ENCODE results near the gene CCBE1.
"Not testable (repeated sequence)": the region's sequence is repeated elsewhere in the genome, so short reads cannot be mapped to it uniquely, and the experiment has no call there.

Gene CCBE1

DNA sequence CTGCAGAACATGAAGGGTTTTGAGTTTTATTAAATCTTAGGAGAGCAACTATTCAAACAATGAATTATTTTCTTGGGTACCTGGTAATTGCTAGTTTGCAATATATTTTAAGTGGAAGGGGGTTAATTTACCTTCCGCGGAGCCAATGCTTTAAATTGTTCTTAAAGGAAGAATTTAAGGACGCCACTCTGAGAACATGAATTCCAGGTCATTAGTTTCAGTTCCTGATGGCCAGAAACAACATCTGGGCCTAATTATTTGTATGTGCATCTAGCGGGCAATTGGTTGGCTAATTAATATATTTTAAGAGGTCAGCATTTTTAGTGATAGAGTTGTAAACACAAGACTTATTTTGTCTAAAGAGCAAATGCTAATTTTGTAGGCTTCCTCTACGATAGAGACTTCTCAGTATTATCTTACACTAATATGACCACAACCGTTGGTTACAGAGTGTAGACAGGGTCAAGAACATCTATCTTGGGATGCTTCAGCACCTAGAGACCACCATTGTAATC, 40.8 kb downstream of the CCBE1 start:
- DNase-seq (ENCODE audit: low read depth in 2 of 2), result no peak

DNA sequence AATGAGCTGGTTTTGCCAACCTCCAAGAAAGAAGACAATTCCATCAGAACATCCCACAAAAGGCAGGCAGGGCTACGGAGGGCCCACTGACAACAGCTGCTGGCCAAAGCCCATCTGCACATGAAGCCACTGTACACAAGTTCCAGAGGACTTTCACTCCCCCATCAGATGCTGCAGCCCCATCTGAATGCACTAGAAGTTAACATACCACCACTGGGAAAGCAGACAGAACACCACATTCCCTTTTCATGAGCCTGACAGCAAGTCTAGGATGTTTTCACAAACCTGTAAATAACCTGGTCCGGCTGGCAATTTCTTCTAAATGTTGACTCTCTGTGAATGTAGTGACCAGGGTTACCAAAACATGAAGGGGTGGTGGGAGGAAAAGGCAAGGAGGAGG, 41.5 kb downstream of the CCBE1 start:
- no peak for DNase-seq (ENCODE audit: low read depth in 2 of 2)

DNA sequence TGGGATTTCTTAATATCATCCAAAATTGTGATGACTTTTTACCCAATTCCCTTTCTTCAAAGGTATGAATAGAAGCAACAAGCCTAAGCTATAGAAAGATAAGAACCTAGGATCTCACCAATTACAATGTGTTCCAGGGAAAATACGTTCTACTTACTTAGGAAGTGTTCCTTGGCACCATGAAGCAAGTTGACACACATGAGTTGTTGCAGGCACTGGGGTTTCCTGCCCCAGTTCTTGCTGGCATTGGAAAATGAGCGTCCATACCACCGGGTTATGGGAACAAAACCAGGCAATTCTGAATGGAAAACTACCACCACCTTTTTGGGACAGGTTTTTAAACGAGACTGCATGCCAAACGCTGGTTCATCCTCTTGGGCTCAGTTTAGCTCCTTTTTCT, 46.2 kb downstream of the CCBE1 start:
- DNase-seq (ENCODE audit: low read depth in 2 of 2), result no peak

DNA sequence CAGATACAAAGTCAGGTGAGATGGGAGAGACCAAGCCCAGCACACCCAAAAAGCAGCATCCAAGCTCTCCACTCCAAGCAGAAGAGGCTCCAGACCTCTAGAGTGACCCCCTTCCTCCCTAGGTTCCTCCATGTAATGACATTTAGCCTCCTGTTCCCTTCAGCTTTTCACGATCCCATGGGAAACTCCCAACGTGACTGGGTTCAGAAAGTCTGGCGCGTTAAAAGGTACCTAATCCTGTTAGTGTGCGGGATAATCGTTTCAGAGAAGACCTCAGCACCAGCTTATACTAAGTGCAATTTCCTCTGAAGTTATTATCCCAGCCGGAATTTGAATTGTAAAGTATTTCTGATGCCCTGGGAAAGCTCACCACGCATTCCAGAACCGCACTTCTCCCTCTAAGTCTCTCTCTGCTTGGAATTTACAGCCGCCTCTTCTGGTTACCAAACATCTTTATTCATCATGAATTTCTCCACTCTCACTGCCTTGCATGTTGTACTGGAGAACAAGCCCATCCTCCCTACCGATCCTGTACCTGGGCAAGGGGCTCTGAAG, 46.9 kb downstream of the CCBE1 start:
- no peak for DNase-seq (ENCODE audit: low read depth in 2 of 2)

DNA sequence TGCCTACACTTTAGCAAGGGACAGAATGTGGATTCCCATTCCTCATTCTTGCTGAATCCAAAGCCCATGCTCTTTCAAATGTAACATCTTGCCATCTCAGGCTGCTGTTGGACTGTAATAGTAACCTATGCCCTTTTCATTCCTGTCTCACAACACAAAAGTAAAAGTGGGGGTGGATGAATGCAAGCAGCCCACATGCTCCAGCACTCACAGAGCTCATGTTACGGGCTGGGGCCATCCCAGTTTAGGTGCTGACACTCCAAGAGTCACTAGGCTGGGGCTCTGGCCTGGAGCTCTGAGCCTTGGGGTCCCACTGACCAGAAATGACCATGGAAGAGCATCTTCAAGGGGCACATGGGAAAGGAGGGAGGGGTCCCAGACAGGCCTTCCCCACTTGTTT, 47.6 kb downstream of the CCBE1 start:
- DNase-seq (ENCODE audit: low read depth in 2 of 2), result no peak

DNA sequence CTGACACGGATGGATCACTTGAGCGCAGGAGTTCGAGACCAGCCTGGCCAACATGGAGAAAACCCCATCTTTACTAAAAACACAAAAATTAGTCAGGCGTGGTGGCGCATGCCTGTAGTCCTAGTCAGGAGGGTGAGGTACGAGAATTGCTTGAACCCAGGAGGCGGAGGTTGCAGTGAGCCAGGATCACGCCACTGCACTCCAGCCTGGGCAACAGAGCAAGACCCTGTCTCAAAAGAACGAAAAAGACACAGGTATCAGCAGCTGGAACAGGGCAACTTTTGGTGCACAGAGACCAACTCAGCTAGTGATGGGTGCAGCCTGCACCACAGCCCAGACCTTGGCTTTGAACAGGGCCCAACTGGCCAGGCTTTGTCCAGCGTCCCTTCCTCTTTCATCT, 48.8 kb downstream of the CCBE1 start:
- DNase-seq (ENCODE audit: low read depth in 2 of 2), result not testable (repeated sequence)

DNA sequence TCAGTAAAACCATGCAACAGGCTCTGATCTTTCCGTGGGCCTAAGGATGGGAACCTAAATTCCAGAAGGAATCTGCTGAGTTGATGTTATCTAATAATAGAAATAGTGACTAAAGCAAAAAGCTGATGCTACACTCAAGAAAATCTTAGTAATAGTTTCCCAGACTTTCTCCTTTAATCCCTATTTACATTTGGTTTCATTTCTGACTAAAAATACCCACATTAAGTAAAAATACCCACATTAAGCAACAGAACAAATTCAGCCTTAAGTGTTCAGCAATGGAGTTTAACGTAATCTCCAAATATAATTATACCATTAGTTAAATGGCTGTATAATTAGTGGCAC, 50.3 kb downstream of the CCBE1 start:
- DNase-seq (ENCODE audit: low read depth in 2 of 2), result no peak

DNA sequence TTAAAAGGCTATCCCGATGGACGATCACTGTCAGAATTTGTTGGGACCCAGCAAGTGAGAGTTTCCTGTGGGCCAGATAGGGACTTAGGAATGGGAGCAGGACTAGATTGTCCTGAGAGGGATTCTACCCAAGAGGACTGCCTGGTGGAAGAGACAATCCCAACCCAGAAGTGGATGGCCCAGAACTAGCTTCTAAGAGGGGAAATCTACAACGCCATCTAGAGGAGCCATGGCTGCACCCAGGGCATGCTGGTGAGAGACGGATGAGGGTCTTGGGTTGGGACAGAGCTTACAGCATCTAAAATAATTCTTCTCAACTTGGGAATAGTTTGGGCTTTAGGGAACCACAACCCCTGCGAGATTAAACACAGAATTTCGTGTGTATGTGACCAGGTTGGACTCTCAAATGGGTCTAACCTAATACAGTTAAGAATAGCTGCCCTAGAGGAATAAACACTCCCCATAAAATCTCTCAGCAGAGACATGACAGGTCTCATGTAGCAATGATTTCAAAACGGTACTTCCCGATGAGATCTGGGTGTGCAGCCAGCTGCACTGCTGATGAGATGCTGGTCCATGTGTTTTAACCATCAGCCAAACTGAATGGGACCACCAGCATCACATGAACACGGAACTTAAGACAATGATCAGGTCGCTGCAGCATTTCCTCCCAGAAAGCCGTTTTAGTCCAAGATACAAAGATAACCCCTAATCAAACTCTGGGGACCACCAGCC, 50.8 kb downstream of the CCBE1 start:
- DNase-seq (ENCODE audit: low read depth in 2 of 2), result no peak

DNA sequence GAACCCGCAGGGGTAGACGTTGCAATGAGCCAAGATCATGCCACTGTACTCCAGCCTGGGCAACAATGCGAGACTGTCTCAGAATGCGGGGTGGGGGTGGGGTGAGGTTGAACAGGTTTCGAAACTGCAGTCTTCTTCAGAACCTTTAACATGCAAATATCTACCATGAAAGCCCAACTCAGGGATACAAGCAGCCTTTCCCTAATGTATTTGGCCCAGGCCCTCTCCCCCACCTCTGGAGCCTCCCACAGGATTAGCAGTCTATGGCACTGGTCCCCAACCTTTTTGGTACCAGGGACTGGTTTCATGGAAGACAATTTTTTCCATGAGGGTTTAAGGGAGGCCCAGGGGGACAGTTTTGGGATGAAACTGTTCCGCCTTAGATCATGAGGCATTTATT, 53.5 kb downstream of the CCBE1 start:
- DNase-seq (ENCODE audit: low read depth in 2 of 2), result no peak

DNA sequence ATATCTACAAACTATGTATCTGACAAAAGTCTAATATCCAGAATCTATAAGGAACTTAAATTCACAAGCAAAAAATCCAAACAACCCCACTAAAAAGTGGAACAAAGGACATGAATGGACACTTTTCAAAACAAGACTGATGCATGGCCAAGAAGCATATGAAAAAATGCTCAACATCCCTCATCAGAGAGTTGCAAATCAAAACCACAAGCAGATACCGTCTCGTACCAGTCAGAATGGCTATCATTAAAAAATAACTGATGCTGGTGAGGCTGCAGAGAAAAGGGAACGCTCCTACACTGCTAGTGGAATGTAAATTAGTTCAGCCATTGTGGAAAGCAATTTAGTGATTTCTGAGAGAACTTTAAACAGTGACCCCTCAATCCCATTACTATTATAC, 56.5 kb downstream of the CCBE1 start:
- no peak for DNase-seq (ENCODE audit: low read depth in 2 of 2)

DNA sequence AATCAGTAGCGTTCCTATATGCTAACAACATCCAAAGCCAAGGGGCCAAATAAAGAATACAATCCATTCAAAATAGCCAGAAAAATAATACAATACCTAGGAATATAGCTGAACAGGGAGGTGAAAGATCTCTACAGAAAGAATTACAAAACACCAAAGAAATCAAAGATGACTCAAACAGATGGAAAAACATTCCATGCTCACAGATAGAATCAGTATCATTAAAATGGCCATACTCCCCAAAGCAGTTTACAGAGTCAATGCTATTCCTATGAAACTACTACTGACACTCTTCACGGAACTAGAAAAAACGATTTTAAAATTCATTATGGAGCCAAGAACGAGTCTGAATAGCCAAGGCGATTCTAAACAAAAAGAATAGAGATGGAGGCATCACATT, 57.4 kb downstream of the CCBE1 start:
- DNase-seq (ENCODE audit: low read depth in 2 of 2), result no peak

DNA sequence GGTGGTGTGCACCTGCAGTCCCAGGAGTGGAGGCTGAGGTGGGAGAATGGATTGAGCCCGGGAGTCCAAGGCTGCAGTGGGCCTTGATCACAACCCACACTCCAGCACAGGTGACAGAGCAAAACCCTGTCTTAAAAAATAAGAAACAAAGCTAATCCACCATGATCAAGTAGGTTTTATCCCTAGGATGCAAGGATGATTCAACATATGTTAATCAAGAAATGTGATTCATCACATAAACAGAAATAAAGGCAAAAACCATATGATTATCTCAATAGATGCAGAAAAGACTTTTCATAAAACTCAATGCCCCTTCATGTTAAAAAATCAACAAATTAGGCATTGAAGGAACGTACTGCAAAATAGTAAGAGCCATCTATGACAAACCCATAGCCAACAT, 58.1 kb downstream of the CCBE1 start:
- no peak for DNase-seq (ENCODE audit: low read depth in 2 of 2)

DNA sequence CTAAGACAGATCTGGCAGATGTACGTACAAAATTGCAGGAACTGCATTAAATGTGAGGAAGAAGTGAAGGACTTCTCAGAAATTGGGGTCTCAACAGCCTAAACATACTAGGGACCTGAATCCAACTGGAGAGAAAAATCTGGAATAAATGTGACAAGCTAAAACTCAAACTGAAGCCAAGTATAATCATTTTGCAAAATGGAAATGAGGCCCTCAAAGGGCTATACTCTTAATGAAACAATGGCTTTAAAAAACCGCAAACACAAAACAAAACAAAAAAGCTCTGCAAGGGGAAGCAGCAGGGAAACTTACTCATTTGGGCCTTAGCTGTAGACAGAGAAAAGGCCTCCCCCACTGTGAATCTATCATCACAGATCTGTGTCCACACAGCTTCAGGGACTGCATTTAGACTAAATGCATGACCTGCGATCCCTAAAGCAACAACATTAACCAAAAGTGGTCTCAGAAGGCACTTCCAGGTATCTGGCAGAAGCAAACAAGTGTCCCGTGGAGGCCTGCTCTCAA, 63.2 kb downstream of the CCBE1 start:
- no peak for DNase-seq (ENCODE audit: low read depth in 2 of 2)

DNA sequence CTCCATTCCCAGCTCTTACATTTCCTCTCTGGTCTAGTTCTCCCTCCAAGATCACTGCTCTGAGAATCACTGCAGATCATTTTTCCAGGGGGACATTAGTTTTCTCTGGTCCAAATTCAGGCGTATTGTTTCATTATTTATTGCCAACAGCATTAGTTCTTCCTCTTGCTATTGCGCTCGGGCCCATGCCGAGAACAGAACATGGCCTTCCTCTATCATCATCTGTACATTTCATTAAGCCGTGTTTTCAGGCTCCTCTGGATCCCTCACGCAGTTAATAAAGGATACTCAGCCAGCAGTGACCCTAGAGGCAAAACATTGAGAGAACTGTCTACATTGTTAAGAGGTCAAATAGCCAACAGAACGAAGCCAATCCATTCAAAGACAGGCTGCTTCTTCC, 63.9 kb downstream of the CCBE1 start:
- DNase-seq (ENCODE audit: low read depth in 2 of 2), result no peak

DNA sequence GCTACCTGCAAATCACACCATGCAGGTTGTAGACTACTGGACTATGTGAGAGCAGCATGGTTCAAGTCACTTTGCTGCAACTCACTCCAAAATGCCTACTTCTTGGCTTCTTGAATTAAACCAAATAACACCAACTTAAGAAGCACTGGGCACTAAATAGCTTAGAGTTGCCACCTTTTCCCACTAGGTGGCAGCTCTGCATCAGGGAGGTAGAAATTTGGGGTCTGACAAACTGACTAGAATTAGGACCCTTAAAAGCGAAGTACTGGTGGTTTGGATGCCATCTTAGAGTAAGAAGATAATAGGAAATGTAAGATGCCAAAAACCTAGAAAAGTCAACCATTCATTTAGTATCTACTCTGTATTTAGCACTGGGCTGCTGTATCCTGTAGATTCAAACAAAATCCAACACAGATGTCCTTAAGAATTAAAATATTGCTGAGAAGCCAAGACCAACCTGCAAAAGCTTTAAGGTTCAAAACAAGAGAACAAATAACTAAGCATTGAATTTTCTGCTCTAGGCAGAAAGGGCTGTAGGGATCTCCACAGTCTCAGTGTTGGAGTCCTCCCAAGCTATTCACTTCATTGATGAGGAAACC, 65.5 kb downstream of the CCBE1 start:
- DNase-seq (ENCODE audit: low read depth in 2 of 2), result no peak

DNA sequence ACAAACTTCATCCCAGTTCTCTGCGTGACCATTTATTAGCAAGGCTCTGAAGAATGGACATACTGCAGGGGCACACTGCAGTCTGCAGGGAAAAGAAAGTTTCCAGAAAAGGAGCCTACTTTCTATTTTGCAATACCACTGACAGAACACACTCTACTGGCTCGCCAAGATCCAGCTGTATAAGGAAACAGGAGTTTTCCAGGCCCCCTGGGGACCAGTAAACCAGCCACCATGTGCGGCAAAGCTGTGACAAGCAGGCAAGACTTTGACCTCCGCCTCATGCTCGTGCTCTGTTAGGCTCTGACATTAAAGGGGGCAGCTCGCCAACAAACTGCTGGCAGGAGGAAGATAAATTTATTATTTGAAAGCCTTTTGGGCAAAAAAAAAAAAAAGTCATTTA, 67.3 kb downstream of the CCBE1 start:
- no peak for DNase-seq (ENCODE audit: low read depth in 2 of 2)

DNA sequence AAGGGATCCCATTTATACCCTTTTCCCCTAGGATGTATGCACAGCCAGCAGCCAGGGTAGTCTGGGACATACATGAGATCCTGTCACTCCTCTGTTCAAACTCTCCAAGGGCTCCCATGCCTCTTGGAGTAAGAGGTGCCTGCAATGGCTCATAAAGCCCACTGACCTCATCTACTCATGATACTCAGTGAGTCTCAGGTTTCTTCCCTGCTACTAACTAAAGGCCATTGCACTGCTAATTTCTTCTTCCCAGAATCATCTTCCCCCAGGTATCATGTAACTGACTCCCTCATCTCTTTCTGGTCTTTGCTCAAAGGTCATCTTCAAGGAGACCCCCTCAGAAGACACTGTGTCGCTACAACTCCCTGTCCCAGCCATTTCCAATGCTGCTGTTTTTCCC, 68.2 kb downstream of the CCBE1 start:
- DNase-seq (ENCODE audit: low read depth in 2 of 2), result no peak

DNA sequence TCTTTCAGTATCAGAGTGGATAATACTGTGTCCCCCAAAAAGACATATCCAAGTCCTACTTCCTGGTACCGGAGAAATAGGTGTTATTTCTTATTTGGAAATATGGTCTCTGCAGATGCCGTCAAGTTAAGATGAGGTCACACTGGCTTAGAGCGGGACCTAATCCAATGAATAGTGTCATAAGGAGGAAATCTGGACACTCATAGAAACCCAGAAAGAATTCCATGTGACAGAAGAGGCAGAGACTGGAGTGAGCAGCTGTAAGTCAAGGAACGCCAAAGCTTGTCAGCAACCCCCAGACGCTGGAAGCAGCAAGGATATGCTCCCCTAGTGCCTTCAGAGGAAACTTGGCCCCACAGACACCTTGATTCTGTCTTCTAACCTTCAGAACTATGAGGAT, 69.8 kb downstream of the CCBE1 start:
- DNase-seq (ENCODE audit: low read depth in 2 of 2), result no peak

DNA sequence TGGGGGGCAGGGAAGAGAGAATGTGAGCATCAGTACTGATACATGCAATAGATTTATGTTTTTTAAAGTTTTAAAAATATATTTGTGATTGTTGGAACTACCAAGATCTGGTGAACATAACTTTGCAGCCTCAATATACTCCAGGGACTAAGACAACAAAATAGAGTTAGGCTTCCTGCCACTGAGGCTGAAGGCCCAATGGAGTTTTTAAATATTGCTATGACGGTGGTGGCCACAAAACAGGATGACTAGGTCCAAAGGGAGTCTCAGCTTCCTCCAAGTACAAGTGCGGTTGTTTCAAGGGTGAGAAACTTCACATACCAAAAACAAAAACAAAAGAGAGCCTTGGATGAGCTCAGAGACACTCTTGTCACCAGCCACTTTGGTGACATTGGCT, 72.9 kb downstream of the CCBE1 start:
- DNase-seq (ENCODE audit: low read depth in 2 of 2), result no peak

DNA sequence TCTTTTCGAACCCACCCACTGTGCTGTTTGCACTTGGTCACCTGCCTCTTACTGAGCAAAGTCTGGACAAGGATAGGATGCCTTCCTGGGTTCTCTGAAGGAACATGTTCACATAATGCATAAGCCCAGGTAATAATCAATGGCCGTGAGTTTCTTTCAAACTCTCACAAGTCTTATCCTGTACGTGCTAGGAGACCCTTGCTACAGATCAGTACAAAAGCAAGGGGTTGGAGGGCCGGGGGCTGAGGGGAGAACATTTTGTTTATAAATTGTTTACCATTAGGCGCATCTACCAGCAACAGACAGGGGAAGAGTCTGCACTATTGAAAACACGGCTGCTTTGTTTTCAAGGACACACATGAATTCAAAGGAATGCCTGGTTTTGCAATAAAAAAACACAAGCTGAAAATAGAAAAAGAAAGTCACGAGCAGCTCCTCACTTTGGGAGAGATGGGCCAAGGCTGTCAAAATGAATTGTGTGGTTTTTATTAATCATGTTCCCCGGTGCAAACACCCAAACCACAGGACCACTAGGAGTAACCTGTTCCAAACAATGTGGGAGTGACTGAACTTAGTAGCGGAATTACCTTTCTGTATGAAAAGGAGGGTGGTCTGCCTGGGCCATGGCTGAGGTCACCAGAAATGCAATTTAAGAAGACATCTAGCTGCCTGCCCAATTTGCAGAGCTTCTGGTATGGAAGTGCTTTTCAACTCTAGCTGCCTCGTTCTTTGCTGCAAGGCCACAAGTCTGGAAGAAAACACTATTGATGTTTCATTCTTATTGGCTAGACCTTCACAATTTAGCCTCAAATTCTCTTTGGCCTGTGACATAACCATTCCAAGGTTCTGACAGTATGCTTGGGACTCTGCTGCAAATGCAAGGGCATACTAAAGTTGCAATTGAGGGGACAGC, 73.5 kb downstream of the CCBE1 start:
- DNase-seq (ENCODE audit: low read depth in 2 of 2), result no peak

DNA sequence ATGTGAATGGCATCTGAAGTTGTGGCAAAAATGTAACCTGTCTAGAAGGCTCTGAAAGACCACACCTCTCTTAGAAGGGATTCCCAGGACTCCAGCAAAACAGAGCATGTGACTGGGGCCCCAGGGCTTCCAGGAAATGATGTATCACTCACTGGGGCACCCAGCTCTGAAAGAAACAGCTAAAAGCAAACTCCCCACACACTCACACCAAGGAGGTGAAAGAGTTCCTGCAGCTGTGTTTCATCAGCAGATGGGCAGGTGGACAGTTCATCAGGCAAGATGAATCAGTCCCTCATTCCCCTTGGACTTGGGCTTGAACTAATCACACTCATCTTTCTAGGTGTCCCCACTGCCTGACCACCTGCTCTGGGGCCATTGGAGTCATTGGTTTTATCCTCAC, 76.2 kb downstream of the CCBE1 start:
- DNase-seq (ENCODE audit: low read depth in 2 of 2), result no peak

DNA sequence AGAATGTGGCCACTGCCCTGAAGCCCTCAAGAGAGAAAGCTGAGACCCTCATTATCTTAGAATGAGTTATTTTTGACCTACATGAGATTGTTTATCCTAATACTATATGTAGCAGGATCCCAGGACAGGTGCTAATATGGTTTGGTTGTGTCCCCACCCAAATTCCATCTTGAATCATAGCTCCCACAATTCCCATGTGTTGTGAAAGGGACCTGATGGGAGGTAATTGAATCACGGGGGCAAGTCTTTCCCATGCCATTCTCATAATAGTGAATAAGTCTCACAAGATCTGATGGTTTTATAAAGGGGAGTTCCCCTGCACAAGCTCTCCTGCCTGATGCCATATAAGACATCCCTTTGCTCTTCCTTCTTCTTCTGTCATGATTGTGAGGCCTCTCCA, 76.8 kb downstream of the CCBE1 start:
- no peak for DNase-seq (ENCODE audit: low read depth in 2 of 2)

Data from stimulated activated CD8-positive, alpha-beta memory T cell treated with anti-CD3 and anti-CD28 coated beads, Interleukin-7, amount 100 ng/mL, for 1 hour (primary cell).